Fibroblast of peridontal ligament (primary cell): ENCODE measurements around the gene C9orf72.

Experiments used
- DNase-seq: peaks from one replicate; pipeline ENCODE4 v3.0.0-alpha.2; 2010; ENCODE audit errors: extremely low read depth

The C9orf72 gene

DNA sequence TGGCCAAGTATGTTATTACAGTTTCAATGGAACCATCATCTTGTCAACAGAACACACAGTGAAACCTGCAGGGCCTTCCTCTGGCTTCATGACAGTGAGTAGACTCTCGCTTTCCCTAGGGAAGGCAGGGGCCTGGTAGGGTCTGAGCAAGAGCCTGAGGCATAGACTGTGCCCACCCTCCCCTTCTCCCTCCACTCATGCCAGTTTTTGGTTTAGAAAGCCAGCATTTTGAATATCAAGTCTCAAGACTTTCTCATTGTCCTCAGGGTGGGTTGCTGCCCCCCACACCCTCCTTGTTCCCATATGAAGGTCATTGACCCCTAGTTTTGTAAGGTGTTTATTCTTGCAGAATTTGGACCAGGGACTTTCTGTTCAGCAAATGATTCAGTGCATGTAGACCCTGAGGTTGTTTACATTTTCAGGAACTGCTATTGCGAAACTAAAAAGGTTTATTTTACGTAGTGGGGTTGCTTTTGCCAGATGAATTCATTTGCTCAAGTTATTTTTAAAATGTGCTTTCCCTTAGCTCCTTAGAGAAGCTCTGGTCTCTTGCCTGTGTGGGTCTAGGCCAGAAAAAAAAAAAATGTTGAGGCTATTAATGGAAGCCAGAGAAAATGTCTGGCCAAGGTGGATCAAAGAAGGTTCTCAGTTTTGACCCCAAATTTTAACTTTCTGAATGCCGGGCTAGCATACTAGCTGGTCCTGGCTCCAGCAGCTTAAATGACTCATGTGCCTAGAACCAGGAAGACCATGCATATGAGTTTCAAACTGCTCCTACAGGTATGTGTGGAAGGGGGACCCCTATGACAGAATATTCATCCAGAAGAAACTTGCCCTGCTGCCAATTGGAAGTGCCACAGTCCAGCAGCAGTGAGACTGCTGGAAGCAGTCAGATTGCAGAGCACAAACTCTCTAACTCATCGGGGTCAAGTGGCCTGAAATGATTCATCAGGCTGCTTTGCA lies 33.5 kb downstream of the C9orf72 start:
- DNase-seq = peak; percentile 84

DNA sequence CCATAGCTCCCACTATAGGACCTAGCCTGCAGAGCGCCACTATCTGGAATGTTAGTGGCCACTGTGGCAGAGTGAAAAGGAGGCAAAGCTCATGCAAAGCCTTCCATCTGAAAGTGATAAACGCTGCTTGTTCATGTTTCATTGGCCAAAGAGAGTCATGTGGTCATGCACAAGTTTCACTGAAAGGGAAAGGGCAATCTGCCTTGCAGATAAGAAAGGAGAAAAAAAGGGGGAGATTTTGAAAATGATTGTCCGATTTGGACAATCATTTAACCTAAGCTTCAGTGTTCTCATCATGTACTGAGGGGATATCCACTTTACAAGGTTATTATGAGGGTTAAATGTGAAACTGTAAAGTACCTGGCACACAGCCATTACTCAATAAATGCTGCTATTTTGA lies 34.6 kb downstream of the C9orf72 start:
- no peak for DNase-seq

DNA sequence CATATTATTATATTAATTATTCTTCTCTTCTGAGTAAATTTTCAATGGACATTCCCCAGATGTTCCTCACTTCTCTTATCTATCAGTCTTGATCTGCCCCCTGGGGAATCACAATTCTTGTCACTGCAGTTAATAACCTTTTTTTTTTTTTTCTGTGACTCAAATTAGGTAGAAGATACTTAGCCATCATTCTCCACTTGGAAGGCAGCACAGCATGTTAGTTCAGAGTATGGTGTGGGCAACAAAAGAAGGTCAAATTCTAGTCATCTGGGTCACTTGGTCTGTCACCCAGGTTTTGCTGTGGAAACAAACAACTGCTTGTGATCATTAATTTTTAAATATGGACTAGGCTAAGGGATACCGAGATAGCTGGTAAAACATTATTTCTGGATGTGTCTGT lies 35.5 kb downstream of the C9orf72 start:
- no peak for DNase-seq

DNA sequence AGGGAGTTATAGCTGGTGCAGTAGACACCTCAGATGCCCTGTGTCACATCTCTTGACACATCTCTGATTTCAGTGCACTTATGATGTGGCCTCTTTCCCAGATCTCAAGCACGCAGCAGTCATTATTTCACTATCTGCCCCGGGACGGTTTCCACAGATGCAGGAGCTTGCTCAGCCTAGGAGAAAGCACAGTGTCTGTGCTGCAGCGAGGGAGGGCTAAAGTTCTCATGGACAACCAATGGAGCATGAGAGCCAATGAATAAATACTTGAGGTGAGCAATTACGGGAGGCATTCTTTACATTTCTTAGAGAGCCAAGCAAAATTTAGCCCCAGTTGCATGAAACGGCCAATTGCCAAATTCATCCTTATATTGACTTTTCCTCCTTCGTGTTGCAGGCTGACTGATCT lies 36.2 kb downstream of the C9orf72 start:
- peak; percentile 18 for DNase-seq

DNA sequence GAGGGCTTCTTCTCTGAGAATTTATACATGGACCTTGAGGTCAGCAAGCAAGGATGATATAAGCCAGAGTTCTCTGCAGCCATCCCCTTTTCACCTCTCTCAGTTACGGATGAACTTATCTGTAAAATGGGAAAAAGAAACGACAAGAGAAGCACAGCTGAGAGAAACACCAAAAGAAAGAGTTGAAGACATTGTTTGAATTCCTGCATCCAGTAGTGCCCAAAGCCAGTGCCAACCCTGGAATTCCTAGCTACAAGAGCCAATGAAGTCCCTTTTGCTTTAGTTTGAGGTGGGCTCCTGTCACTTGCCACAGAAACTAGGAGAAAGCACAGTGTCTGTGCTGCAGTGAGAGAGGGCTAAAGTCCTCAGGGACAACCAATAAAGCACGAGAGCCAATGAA lies 37.1 kb downstream of the C9orf72 start:
- DNase-seq = no peak

DNA sequence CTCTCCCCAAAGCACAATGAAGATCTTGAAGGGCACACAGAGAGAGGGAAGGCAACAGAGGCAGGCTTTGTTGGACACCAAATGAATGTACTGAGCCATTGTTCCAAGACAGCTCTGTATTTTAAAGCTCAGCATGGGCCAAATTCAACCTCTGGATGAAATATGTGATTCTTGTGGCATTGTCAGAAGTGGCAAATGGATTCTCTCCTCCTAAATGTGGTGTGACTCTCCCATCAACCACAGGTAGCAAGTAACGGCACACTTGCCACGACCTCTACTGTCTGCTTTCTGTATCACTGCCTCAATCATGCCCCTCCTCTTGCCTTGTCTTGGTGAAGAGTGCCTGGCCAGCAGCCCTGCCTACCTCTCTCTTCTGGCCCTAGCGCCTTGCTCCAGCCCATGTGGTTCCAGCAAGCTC lies 37.6 kb downstream of the C9orf72 start:
- no peak for DNase-seq

DNA sequence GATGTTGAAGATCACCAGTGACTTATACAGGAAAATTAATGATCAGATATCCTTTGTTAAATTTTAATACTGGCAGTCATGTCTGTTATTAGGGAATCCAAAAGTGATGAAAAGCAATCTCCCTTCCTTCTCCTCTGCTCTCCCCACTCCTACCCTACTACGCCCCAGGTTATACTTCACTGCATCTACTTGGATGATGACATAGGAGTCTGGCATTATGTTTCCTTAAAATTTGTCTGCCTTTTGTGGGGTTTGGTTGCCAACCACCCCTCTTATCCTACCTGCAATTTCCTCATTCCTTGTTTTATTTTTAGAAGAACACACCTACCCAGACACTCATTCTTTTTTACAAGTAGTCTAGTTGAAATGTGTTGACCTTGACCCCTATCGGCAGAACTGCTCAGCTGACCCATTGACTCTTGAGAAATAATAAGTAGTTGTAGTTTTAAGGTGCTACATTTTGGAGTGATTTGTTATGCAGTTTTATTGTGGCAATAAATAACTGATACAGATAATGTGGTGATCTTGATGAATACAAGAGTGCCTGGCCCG lies 38.5 kb downstream of the C9orf72 start:
- no peak for DNase-seq

DNA sequence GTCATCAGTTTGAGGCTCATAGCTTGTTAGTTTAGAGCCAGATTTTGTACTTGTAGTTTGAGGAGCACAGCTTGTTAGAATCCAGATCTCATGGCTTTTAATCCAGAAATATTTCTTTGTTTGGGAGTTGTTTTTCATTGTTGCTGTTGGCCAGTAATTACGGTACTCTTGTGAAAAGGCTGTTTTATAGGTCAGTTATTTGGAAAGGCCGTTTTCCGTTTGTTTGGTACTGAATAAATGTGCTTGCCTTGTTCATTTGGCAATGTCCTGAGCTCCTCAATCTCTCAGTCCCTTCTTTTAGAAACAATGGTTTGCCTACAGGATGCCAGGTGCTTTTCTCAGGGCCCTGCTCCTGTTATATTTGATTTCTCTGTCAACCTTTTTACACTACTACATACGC lies 39.1 kb downstream of the C9orf72 start:
- DNase-seq = no peak

DNA sequence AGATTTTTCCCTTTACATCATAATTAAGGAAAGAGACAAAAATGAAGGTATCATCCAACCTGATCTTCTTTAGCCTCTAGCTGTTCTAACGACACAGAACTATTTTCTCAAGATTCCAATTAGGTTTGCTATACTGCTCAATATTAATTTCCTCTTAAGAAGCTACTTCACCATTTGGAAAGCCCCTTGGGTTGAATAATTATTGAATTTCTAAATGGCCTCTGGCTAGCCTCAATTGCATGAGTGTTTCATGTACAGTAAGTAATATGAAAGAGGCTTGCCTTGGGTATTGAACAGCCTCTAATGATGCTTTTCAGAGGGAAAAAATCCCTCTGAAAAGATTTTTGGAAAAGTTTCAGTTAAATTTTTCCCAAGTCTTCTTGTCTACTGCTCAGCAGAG lies 40.0 kb downstream of the C9orf72 start:
- no peak for DNase-seq

DNA sequence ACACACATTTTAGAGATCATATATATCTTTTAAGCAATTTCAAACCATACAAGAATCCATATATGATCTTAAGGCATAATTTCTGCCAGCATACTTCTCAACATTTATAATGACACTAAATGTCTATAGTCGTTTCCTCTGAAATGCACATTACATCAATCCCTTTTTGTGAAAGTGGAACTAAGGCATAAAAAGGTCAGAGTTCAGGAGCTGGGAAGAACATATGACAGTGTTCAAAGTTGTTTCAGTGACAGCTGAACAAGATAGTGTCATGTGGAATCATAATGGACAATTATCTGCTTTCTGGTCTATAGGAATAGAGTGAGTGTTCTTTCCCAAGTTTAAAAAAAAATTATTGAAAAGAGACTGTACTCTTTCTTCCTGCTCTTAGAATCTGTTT lies 41.2 kb downstream of the C9orf72 start:
- DNase-seq = no peak

DNA sequence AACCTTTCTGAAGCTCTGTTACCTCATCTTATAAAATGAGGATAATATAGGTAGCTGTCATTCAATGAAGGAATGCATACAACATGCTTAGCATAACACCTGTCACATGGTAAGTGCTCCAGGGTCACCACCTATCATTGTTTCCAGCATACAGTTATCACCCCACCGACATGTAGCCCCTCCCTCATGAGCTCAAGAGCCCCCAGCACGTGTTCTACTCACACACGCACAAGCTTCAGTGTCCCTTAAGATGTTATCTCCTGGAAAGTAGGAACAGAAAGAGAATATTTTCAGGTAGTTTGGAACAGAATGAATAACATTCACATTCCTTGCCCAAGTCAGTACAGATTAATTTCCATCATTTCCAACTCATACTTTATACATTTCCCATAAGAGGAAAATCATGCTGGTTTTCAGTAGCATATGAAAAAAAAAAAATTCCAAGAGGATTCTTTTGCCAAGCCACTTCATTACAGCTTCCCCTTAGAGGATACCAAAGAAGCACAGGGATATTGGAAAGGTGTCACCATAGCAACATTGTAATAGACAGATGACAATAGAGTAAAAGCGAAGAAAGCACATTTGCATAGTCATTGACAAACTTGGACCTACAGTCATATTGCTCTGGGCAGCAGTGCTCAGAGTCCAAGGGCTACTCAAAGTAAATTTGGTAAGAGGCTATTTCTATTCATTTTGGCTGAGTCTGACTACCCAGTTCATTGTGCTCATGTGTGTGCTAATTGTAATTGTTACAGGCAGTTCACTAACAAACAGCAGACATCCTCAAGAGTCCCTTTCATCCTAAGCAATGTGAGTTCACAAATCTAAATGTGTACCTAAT lies 42.1 kb downstream of the C9orf72 start:
- DNase-seq = no peak

DNA sequence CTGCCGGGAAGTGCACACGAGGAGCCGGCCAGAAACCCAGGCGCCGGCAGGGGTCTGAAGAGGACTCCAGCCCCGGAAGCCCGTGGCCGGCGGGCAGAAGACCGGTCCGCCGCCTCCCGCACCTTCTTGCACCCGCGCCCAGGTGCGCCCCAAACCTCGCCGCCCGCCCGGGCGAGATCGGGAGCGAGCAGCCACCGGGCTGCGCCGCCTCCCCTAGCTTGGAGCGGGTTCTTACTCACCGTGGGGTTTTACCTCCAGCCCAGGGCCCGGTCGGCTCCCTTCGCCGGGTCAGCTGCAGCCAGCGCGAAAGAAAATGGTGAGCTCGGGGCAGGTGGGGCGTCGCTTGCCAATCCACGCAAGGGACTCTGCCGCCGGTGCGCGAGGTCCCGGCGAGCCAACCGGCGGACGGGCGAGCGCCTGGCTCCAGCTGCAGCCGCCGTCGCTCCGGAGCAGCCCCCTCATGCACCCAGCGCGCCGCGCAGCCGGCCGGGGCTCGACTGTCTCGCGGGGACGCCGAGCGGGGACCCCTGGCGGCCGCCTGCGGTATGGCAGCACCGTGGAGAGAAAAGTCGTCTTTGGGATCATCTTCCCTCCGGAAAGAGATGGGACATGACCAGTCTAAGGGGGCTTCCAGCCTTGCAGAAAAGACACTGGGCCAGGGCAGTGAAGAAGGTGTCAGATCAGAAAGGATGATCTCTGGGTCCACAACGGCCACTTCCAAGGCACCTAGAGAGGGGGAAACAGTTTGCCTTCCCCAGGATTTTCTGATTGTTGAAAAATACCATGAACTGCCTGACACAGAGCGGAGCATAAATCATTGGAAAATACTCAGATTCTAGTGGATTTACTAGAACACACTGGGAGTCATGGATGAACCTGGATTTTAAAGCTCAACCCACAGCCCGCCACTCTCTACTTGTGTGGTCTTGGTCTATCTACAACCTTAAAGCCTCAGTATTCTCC lies 43.7 kb downstream of the C9orf72 start, which contains the start of gene MOB3B:
Gene MOB3B, minus strand, starts transcription at position 499 of the 963 bp plus-strand sequence. CDS start 74,264 bp downstream, outside the sequence.
- peak; percentile 37 for DNase-seq

DNA sequence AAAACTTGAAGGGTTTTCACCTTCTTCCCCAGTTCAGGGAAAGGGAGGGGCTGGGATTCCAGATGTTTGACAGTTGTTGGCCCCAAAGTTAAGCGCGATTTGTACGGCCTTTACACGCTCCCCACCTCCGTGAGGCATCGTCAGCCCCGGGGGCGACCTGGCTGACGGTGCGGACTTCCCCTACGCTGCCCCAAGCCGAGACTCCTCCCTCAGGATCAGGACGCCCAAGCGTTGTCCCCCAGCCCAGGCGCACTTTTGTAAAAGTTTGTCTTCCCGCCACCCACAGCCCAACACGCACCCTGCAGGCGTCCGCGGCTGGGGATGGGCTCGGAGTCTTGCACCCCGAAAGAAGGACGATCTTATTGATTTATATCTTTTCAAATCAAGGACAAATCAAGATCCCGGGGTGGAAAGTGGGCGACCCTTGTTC lies 44.4 kb downstream of the C9orf72 start:
- DNase-seq = no peak

DNA sequence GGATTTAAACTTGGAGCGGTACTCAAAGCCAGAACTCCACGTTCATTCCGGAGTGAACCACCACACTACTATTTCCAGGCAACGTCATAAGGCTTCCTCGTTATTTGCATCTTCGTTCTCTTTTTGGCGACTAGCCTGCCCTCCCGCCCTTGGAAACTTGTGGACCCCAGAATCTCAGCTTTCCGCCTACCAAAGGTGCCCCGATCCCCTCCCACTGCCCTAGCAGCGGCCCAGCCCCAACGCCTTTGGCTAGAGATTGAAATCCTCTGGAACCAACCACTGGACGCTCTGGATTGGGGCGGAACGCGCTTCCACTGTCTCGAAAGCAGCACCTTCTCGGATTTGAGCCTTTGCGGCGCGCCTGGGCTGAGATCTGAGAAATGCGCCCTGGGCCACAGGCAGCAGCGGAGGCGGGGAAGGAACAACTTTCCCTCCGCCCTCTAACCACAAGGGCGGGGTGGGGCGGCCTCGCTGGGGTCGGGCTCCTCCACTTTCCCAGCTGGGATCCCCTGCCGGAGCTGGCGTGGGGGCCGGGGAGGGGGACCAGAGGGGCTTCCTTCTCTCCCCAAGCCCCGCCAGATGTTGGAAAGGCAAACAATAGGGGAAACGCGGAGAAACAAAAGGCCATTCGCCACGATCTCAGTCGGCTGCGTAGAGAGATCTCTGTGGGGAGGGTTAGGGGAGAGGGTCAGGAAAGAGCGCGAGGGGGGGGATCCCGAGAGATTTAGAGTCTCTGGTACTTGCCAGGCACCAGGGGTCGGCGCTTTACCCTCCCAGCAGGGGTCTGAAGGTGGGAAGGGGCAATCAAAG lies 45.0 kb downstream of the C9orf72 start:
- peak; percentile 18 for DNase-seq

DNA sequence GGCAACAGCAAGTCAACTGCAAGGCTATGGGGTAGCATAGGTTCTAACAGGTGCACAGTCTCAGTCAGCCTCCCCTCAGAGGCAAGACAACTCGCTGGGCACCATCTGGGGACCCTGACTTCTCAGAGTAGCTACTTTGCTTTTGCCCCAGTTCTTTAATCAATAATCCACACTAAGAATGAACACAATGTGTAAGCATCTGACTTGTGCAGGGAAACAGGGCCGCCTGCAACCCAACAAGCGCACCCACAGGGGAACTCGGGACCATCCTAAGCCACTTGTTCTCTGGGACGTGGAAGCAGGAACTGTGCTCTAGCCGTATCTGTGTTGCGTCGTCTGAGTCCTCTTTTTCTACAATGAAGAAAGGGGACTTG lies 45.6 kb downstream of the C9orf72 start:
- no peak for DNase-seq

DNA sequence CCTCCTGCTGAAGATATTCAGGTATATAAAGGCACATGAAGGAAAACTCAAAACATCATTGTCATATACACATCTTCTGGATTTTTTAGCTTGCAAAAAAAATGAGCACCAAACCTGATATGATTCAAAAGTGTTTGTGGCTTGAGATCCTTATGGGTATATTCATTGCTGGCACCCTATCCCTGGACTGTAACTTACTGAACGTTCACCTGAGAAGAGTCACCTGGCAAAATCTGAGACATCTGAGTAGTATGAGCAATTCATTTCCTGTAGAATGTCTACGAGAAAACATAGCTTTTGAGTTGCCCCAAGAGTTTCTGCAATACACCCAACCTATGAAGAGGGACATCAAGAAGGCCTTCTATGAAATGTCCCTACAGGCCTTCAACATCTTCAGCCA lies 49.0 kb downstream of the C9orf72 start, which contains the start of gene IFNK:
Gene IFNK, plus strand, starts transcription at position 55 of the 400 bp plus-strand sequence. Its CDS starts 47 bp downstream, at position 102.
- no peak for DNase-seq

DNA sequence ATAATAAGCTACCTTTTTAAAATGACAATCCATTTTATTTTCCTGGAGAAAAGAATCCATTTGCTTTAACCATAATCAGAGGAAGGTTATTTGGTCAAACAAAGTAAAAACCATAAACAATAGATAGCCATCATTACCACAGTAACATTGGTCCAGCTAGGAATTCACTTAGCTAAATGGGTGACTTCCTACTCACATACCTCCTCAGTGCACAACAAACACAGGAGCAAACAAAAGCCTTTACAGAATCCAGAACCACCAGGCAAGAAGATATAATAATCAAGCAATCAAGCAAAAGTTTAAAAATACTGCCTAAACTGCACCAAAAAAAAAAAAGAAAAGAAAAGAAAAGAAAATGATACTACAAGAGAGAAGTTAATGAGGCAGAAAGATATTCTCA lies 50.1 kb downstream of the C9orf72 start:
- no peak for DNase-seq

DNA sequence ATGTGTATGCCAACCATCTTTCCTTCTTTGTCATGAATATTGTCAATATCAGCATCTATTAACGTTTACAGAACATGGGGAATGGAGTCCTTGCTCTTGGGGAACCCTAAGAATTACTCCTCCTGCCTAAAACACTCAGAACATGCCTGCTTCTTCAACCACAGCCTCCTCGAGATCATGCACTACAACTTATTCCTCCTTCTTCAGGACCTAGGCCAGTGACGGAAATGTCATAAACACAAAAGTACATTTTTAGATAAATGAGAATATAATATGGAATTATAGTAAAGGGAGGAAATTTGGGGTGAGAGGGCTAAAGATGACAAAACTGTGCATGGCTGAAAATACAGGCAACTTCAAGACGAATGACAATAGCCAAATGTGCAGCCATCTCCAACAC lies 52.3 kb downstream of the C9orf72 start:
- no peak for DNase-seq

DNA sequence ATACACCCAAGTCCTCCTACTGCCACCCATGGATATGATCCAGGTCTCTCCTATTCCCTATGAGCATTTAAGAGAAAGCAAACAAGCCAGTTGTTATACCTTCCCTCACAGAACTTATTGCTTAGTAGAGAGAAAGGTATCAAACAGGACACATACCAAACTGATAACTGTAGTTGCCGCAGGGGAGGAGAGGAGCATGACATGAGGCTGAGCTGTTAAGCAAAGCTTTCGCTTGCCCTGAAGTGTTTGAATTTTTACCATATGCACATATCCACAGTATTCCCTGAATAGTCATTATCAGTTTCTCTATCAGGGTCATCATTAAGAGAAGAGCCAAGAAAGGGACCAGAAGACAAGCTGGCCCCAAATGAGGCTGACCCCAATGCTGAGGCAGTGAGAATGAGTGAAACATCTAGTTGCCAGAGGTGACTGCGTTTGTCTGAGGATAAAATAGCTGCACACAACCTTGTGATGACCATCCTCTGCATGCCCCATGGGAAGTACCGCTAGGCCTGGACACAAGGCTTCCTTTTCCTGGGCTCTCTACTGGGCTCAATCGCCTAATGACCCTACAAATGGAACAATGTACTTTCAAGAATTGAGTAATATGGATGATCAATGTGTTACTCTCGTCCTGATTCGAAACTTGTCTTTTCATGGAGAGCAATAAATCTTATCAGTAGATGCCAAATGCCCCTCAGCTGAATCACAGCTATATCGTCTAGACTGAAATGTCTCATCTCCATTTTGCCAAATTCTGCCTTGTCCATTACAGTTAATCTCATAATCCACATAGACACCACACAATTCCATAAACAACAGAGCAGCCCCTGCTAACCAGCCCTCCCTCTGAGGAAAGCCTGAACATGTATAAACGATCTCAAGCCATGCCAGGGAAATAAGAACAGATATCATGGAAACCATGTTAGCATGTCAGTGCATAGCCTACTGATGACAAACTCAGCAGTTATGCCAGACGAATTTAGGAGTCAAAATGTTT lies 53.5 kb downstream of the C9orf72 start:
- DNase-seq = no peak
